GM19395 (cell line): ENCODE data around the gene GRAPL.
A peak's percentile ranks its signal among the peaks of the same experiment; 100 is the strongest.
"Not testable (repeated sequence)": the region's sequence is repeated elsewhere in the genome, so short reads cannot be mapped to it uniquely, and the experiment has no call there.

Experiments
- ATAC-seq: cut with Tn5 transposase; IDR thresholded peaks from one replicate; pipeline ENCODE4 v1.9.1; 2021; ENCODE audit warnings: mild to moderate bottlenecking, moderate library complexity; ENCODE audit not compliant: unreplicated experiment

The GRAPL gene

GRCh38 chr17:19136138-19136537 is 8.7 kb downstream of the GRAPL start:
- ATAC-seq = not testable (repeated sequence)

- ATAC-seq = not testable (repeated sequence)
Measured at GRCh38 chr17:19136605-19137004, 9.2 kb downstream of the GRAPL start.

DNA sequence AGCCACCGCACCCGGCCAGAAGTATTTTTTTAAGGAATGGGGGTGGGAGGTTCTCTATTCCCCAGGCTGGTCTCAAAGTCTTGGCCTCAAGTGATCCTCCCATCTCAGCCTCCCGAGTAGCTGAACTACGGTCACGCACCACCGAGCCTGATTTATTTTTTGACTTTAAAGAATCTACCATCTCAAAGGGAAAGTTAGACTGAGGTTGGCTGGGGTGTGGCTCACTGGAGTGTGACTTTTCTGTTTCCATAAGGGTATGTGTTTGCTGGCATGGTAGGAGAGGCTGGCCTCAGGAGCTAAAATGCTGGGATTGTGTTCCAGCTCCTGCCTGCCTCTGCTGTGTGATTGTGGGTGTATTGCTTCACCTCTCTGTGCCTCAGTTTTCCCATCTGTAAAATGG is 10.6 kb downstream of the GRAPL start:
- peak; percentile 37 for ATAC-seq

DNA sequence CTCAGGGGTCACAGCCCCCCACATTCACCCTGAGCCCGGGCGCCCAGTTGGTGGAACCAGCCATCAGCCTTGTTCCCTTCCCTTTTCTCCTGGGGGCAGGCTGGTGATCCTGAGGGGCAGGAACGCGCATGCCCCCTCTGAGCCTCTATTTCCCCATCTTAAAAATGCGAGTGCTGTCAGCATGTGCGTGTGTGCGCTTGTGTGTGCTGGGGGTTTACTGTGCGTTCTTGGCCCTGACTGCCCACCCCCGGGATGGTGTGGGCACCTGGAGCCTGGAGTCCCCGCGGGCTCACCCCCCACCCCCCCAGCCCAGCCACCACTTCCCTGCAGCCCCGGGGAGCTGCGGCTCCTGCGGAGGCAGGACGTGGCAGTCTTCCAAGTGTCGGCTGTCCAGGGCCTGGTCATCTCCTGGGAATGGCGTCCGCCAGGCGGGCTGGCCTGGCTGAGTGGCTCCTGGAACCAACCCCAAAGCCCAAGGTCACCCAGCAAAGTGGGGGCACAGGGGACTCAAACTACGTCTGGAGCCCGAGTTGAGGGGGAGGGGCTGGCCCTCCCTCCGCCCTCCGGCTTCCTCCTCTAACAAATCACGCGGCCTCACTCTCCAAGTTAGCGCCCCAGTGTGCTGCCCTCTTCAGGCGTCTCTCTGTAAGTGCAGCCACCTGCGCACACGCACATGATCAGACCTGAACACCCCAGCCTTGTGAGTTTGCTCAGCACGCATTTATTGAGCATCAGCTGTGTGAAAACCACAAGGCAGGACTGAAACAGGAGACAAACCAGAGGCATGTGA is 14.2 kb downstream of the GRAPL start:
- peak; percentile 53 for ATAC-seq

DNA sequence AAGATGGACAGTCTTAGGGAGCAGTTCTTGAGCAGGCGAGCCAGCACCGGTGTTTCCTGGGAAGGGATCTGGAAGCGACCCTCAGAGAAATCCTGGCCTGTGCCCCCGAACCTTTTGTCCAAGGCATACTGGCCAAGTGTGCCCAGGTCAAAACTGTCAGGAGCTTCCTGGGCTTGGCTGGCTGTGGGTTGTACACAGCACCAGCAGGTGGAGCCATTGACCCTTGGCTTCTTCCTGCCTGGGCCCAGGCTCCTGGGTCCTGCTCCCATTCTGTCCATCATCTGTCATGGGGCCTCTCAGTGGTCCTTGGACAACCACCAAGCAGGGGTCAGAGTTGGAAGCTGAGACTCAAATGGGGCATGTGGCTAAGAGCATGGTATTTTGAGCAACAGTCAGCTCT is 15.0 kb downstream of the GRAPL start:
- not testable (repeated sequence) for ATAC-seq

DNA sequence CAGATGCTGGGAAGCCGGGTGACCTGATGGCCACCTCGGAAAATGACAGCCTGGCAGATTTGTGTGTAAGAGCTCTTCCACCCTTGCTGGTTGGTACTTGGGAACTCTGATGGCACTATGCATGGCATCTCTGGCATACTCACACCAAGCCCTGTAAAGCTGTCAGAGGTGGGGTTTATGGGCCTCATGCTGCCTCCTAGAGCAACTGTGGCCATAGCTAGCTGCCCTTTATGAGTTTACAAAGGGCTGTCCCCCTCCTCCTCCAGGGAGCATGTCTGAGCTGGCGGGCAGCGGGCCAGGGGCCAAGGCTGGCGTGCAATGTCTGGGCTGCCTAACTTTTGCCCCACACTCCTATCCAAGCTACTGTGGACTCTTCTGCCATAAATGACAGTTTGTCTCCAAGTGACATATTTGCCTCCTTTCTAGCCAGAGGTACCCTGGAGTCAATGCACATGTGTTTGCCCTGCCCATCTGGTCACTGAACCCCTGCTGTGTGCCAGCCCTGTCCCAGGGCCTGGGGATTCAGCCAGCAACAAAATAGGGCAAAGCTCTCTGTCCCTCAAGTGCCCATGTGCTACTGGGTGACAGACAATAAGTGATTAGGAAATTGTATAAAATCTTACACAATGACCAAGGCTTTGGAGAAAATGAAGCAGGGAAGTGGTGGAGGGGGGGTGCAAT is 15.8 kb downstream of the GRAPL start:
- ATAC-seq = not testable (repeated sequence)

DNA sequence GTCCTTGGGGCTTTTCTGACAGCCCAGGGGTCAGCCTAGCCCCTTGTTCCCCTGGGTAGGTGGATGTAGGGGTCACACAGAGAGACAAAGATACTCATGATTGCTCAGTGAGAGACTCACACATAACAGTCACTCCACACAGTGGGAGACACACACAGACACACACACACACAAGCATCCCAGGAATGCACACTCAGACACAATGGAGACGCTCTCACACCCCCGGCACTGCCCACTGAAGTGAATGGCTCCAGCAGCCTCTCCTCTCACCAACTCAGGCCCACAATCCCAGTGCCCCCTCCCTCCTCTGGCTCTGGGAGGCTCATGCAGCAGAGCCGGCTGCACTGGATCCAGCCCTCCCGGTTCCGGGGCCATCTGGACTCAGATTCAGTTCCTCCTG is 17.0 kb downstream of the GRAPL start:
- not testable (repeated sequence) for ATAC-seq

- not testable (repeated sequence) for ATAC-seq
Measured at GRCh38 chr17:19145471-19145870, 18.1 kb downstream of the GRAPL start.

DNA sequence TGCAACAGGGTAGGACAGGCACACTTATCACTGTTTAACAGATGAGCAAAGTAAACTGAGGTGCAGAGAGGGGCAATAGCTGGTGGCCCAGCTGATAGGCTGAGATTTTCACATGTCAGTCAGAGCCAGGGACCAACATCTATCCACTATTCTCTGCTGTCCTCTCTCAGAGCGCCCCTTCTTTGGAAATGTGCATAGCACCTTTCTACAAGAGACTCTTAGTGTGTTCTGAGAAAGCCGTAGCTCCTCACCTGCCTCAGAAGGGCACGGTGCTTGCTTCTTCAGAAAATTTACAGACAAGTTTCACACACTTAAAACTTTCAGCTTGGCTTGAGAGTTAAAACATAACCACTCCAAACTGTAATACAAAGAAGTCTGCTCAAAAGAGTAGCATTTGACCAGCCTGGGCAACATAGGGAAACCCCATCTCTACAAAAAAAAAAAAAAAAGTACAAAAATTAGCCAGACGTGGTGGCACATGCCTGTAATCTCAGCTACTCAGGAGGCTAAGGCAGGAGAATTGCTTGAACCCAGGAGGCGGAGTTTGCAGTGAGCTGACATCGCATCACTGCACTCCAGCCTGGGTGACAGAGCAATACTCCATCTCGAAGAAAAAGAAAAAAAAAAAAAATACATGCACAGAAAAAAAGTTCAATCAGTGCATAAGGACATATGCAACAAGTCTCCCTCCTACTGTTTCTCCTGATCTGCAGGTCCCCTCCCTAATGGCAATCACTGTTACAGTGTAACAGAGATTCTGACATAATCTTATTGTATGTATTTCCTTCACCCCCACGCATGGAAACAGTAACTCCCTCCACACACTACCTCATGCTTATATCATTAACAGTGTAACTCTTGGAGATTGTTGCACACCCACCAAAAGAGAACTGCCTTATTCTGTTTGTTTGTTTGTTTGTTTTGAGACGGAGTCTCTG is 23.6 kb downstream of the GRAPL start:
- not testable (repeated sequence) for ATAC-seq

GRCh38 chr17:19157628-19158027 is 30.2 kb downstream of the GRAPL start:
- not testable (repeated sequence) for ATAC-seq

DNA sequence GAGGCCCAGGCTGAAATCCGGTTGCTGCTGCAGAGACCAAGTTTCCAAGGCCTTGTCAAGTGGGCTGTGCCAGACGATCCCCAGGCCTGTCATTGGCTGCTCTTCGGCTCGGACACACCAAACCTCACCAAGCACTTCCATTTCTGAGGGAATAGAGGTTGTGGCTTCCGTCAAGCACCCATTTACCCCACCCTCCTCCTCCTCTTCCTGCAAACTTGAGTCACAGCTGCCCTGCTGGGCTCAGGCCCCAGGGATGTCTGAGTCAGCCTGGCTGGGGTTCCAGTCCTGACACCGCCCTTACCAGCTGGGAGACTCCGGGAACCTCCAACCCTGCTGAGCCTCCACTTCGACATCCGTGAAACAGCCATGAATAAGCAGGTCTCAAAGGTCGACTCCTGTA is 31.1 kb downstream of the GRAPL start:
- not testable (repeated sequence) for ATAC-seq

GRCh38 chr17:19158938-19159337 is 31.5 kb downstream of the GRAPL start:
- ATAC-seq = not testable (repeated sequence)

DNA sequence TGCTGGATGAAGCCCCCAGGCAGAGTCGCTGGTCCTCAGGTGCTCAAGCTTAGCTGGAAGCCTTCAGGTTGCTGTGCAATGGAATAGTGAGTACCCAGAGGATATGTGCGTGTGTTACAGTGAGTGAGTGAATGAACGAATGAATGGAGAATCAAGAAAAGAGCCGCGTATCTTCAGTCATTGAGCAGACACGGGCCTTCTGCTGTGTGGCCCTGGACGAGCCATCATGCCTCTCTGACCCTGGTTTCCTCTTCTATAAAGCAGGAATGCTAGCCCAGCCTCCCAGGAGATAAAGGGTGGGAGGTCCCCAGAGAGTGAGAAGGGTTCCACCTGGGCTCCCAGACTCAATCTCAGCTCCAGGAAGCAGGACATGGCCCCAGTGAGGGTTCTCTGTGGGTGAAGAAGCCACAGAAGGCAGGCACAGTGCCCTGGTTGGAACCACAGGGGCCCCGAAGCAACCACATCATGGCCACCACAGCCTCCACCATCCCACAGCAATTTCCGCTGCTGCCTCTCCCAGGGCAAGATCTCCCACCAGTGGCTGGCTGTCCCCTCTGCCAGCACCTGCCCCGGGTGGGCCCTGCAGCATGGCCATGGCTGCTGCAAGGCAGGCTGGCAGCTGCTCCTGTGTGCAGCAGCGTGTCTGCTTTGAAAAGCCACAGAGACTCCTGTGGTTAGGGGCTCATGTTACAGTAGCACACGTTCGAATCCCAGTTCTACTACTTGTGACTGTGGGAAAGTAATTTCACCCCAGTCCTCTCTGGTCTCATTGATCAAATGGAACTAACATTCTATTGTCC is 34.1 kb downstream of the GRAPL start:
- not testable (repeated sequence) for ATAC-seq

- ATAC-seq = peak; percentile 39
Measured at GRCh38 chr17:19162384-19163216, 35.2 kb downstream of the GRAPL start.

DNA sequence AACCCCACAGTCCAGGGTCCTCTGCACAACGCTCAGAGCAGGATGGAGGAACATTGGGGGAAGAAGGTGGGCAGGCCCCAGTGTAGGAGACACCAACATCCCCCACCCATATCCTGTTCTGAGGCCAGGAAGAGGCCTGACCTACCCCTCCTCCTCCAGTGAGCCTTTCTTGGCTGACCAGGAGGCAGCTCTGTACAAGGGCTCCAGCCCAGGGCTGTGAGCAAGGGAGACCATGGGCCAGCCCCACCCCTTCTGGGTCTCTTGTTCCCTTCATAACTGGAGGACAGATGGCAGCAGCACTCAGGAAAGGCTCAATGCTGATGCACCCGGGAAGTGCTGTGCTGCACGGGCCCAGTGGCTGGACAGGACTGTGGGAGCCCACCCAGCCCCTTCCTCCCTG is 47.0 kb downstream of the GRAPL start:
- ATAC-seq = not testable (repeated sequence)

GRCh38 chr17:19175410-19175809 is 48.0 kb downstream of the GRAPL start:
- ATAC-seq = peak; percentile 71

GRCh38 chr17:19181040-19181875 is 53.9 kb downstream of the GRAPL start:
- peak; percentile 84 for ATAC-seq
